VCaP (cell line): Measurements from ENCODE around the gene CRABP1.

Experiments used
- H3K27ac ChIP-seq: fragments of 450-650 bp; 2 replicates; pipeline ENCODE4 v1.5.1; 2017
- CTCF ChIP-seq: fragments of 450-650 bp; conservative IDR thresholded peaks from 2 replicates; pipeline ENCODE4 v1.5.1; 2017; ENCODE audit warnings: mild to moderate bottlenecking, moderate library complexity

The CRABP1 gene

GRCh38 chr15:78340231-78341056 lies at the start of gene CRABP1:
Gene CRABP1, plus strand, starts transcription at chr15:78340353. Its CDS starts 76 bp downstream, at chr15:78340429.
- no peak within 1 kb of the TSS for H3K27ac ChIP-seq
- TF ChIP-seq CTCF = no peak

- peak overlapping the region; percentile 72 for H3K27ac ChIP-seq
- no peak for TF ChIP-seq CTCF
Observed at GRCh38 chr15:78291052-78291451, 49.1 kb upstream of the CRABP1 start.

- peak overlapping the region; percentile 72 for H3K27ac ChIP-seq
- no peak for TF ChIP-seq CTCF
Observed at GRCh38 chr15:78291698-78292097, 48.5 kb upstream of the CRABP1 start.

- TF ChIP-seq CTCF = no peak
- peak overlapping the region; percentile 72 for H3K27ac ChIP-seq
Observed at GRCh38 chr15:78292219-78292618, 47.9 kb upstream of the CRABP1 start.

GRCh38 chr15:78299101-78299930 lies 40.8 kb upstream of the CRABP1 start, which contains the start of gene SKIC8:
Gene SKIC8, minus strand, starts transcription at chr15:78299609. Its CDS starts 3,923 bp downstream, at chr15:78295686.
- peak; percentile 33 for TF ChIP-seq CTCF
- peak within 1 kb of the TSS; percentile 82 for H3K27ac ChIP-seq

- TF ChIP-seq CTCF = no peak
- H3K27ac ChIP-seq = no peak overlapping the region
Observed at GRCh38 chr15:78301326-78301725, 38.8 kb upstream of the CRABP1 start.

- no peak overlapping the region for H3K27ac ChIP-seq
- no peak for TF ChIP-seq CTCF
Observed at GRCh38 chr15:78301828-78302227, 38.3 kb upstream of the CRABP1 start.
